Astrocyte (in vitro differentiated cells and primary cell): ENCODE results near the gene JAKMIP1. TPM values are rescaled to one million over a fixed set of nuclear protein-coding genes. Genes with fewer than 3 reads are reported as not detected.

ENCODE experiments used
- DNase-seq: peaks from one replicate; pipeline ENCODE4 v3.0.0-alpha.2; 2010; ENCODE audit warnings: low read depth
- FAIRE-seq: peaks from 2 replicates; lab custom pipeline; 2011; peaks lifted over from hg19 to GRCh38; lab: Jason Lieb, UNC
- H2AFZ ChIP-seq: 2 replicates; pipeline ENCODE4 v1.6.0; 2012; ENCODE audit warnings: low read depth, low read length, inconsistent platforms
- H3K27ac ChIP-seq: 2 replicates; pipeline ENCODE4 v1.5.1; 2011; ENCODE audit warnings: low read depth, low read length, inconsistent platforms
- H3K27me3 ChIP-seq: 2 replicates; pipeline ENCODE4 v1.6.0; 2011; ENCODE audit warnings: low read length, inconsistent platforms; ENCODE audit not compliant: insufficient read depth
- H3K36me3 ChIP-seq: 2 replicates; pipeline ENCODE4 v1.5.1; 2011; ENCODE audit warnings: low read length, inconsistent platforms; ENCODE audit not compliant: insufficient read depth
- H3K4me1 ChIP-seq: 2 replicates; pipeline ENCODE4 v1.5.1; 2011; ENCODE audit warnings: low read length, inconsistent platforms; ENCODE audit not compliant: insufficient read depth
- H3K4me2 ChIP-seq: 2 replicates; pipeline ENCODE4 v1.6.0; 2012; ENCODE audit warnings: low read length, inconsistent platforms
- H3K4me3 ChIP-seq: 2 replicates; pipeline ENCODE4 v1.5.1; 2011; ENCODE audit warnings: low read depth, mild to moderate bottlenecking, low read length, inconsistent platforms; ENCODE audit not compliant: insufficient read depth
- H3K79me2 ChIP-seq: 2 replicates; pipeline ENCODE4 v1.6.0; 2012; ENCODE audit warnings: mild to moderate bottlenecking, low read length, inconsistent platforms; ENCODE audit not compliant: insufficient read depth
- H3K9ac ChIP-seq: 2 replicates; pipeline ENCODE4 v1.6.0; 2012; ENCODE audit warnings: mild to moderate bottlenecking, low read length, inconsistent platforms
- H3K9me3 ChIP-seq: 2 replicates; pipeline ENCODE4 v1.5.1; 2012; ENCODE audit warnings: low read depth, mild to moderate bottlenecking, low read length, inconsistent platforms; ENCODE audit not compliant: insufficient read depth
- H4K20me1 ChIP-seq: 2 replicates; pipeline ENCODE4 v1.6.0; 2012; ENCODE audit warnings: low read length, inconsistent platforms; ENCODE audit not compliant: insufficient read depth
- H3K27ac Mint-ChIP-seq: one replicate; pipeline ENCODE4 v1.8.0; 2021; ENCODE audit warnings: mild to moderate bottlenecking, mixed read lengths; ENCODE audit not compliant: unreplicated experiment
- H3K27me3 Mint-ChIP-seq: one replicate; pipeline ENCODE4 v1.8.0; 2021; ENCODE audit warnings: low read depth, mixed read lengths; ENCODE audit not compliant: unreplicated experiment
- H3K36me3 Mint-ChIP-seq: one replicate; pipeline ENCODE4 v1.8.0; 2021; ENCODE audit warnings: low read depth, mixed read lengths; ENCODE audit not compliant: unreplicated experiment
- H3K4me1 Mint-ChIP-seq: one replicate; pipeline ENCODE4 v1.8.0; 2021; ENCODE audit warnings: low read depth, mixed read lengths; ENCODE audit not compliant: unreplicated experiment
- H3K4me3 Mint-ChIP-seq: one replicate; pipeline ENCODE4 v1.8.0; 2021; ENCODE audit warnings: mild to moderate bottlenecking, moderate library complexity, mixed read lengths; ENCODE audit not compliant: unreplicated experiment
- H3K9me3 Mint-ChIP-seq: one replicate; pipeline ENCODE4 v1.8.0; 2021; ENCODE audit warnings: mild to moderate bottlenecking, mixed read lengths; ENCODE audit not compliant: unreplicated experiment
- CTCF ChIP-seq: IDR thresholded peaks from 2 replicates; pipeline ENCODE4 v1.5.1; 2011; ENCODE audit warnings: low read depth, mild to moderate bottlenecking, inconsistent platforms, low read length, moderate library complexity; ENCODE audit not compliant: insufficient read depth
- EZH2 ChIP-seq: IDR thresholded peaks from 2 replicates; pipeline ENCODE4 v1.6.1; 2012; ENCODE audit warnings: mild to moderate bottlenecking, low read length, inconsistent platforms; ENCODE audit not compliant: insufficient read depth
- total RNA-seq: library from RNA; stranded (reverse); gene quantifications from 2 replicates; pipeline ENCODE4 v1.2.1, GENCODE V29; 2021

The JAKMIP1 gene
- total RNA-seq, 1 donor from 2014 or later: 0.50 TPM

DNA sequence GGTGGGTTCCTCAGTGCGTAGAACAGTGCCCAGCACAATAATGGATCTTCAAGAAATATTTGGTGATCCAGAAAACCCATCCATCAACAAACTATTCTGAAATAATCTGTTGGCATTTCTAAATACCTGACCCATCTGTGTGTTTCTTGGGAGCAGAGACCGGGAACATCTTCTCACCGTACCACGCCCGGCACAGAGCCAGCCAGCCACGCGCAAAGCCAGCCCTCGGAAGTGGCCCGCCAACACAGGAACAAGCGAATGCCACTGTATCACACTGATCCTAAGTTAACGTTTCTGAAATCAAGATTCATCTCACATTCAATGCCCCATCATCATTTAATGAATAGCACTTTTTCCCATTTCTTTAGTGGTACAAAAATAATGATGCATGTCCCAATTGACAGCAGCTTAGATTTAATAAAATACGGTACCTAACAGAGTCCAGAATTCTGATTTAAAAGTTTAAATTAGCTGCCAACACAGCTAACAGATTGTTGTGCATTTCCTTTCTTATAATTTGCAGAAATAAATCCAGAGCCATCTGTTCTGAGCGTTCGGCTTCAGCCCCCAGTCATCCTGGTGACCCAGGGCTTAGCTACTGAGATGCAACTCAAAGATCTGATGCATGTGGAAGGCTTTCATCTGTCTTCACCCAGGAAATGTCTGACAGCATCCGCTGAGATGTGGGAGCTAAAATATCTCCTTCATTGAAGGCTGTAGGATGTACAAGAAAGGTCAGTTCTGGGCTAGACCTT is 44.2 kb downstream of the JAKMIP1 start:
- H4K20me1 ChIP-seq: no peaks in the 10 kb centered on the region
- no peak overlapping the region for H3K4me2 ChIP-seq
- Mint-ChIP-seq H3K27ac (no peak overlapping the region), H3K27me3 (peaks cover 59% of the 10 kb centered on the region), H3K36me3 (no peaks in the 10 kb centered on the region), H3K9me3 (peaks cover 2% of the 10 kb centered on the region), H3K4me1 (no peaks in the 10 kb centered on the region), H3K4me3 (no peak overlapping the region)
- no peak overlapping the region for H3K4me3 ChIP-seq
- H3K9me3 ChIP-seq: no peaks in the 10 kb centered on the region
- H2AFZ ChIP-seq: no peak overlapping the region
- H3K27me3 ChIP-seq: peaks cover 3% of the 10 kb centered on the region
- H3K27ac ChIP-seq: no peak overlapping the region
- H3K36me3 ChIP-seq: no peaks in the 10 kb centered on the region
- no peaks in the 10 kb centered on the region for H3K79me2 ChIP-seq
- FAIRE-seq: no peak
- TF ChIP-seq CTCF (no peak), EZH2 (no peak)
- H3K9ac ChIP-seq: no peak overlapping the region
- no peaks in the 10 kb centered on the region for H3K4me1 ChIP-seq
- no peak for DNase-seq

DNA sequence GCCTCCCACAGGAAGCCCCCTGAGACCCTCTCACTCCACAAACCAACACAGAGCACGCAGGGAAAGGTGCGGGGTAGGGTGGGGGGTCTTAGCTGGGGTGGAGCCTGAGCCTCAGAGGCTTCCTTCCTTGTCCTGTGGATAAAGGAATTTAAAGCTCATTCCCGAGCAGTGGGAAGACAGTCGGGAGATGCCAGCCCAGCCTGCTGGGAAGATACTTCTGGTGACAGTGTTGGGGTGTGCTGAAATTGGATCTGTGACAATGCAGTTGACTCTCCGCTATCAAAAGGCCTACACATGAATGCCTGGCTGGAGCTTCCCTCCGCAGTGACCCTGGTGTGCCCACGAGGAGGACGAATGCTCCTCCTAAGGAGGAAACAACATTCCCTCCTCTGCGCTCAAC is 45.5 kb downstream of the JAKMIP1 start:
- H3K4me3 ChIP-seq: no peak overlapping the region
- H3K27me3 Mint-ChIP-seq: peaks cover 54% of the 10 kb centered on the region
- H3K79me2 ChIP-seq: no peaks in the 10 kb centered on the region
- peaks cover 3% of the 10 kb centered on the region for H3K27me3 ChIP-seq
- no peak overlapping the region for H3K27ac ChIP-seq
- no peak overlapping the region for H3K4me2 ChIP-seq
- no peaks in the 10 kb centered on the region for H3K4me1 ChIP-seq
- H4K20me1 ChIP-seq: no peaks in the 10 kb centered on the region
- no peaks in the 10 kb centered on the region for H3K36me3 ChIP-seq
- no peak overlapping the region for H3K27ac Mint-ChIP-seq
- DNase-seq (no peak), FAIRE-seq (no peak)
- no peaks in the 10 kb centered on the region for H3K9me3 ChIP-seq
- H3K36me3 Mint-ChIP-seq: peaks cover 2% of the 10 kb centered on the region
- no peak overlapping the region for H3K4me3 Mint-ChIP-seq
- H3K9me3 Mint-ChIP-seq: peaks cover 2% of the 10 kb centered on the region
- no peaks in the 10 kb centered on the region for H3K4me1 Mint-ChIP-seq
- H3K9ac ChIP-seq: no peak overlapping the region
- H2AFZ ChIP-seq: no peak overlapping the region
- TF ChIP-seq EZH2 (no peak), CTCF (no peak)

DNA sequence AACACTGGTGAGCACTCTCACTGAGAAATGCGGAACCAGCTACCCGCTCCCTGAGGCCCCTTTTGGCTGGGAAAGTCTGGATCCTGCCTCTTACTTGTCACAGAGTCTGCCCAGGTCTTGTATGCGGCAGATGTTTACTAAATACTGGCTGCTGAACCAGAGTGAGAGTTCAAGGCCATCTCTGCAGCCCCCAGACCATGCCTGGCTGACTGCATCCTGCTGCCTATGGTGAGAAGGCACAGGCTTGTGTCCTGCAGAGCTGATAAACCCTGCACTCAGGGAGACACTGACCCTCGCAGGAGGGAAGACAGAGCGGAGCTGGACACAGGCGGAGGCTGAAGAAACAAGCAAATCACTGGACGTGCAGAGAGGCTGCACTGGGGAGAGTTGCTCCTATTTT is 46.5 kb downstream of the JAKMIP1 start:
- Histone ChIP-seq H3K27ac (no peak overlapping the region), H3K9me3 (no peaks in the 10 kb centered on the region)
- FAIRE-seq: no peak

More for the DNA sequence above, 46.5 kb downstream of the JAKMIP1 start:
- no peak overlapping the region for H3K4me3 Mint-ChIP-seq
- Histone ChIP-seq H3K9ac (no peak overlapping the region), H3K4me1 (no peaks in the 10 kb centered on the region), H3K4me3 (no peak overlapping the region), H3K36me3 (no peaks in the 10 kb centered on the region), H3K4me2 (no peak overlapping the region), H4K20me1 (no peaks in the 10 kb centered on the region), H3K79me2 (no peaks in the 10 kb centered on the region), H2AFZ (no peak overlapping the region), H3K27me3 (no peaks in the 10 kb centered on the region)
- DNase-seq: no peak
- H3K36me3 Mint-ChIP-seq: peaks cover 2% of the 10 kb centered on the region
- TF ChIP-seq CTCF: no peak
- TF ChIP-seq EZH2: no peak
- no peak overlapping the region for H3K27ac Mint-ChIP-seq
- H3K9me3 Mint-ChIP-seq: peaks cover 2% of the 10 kb centered on the region
- no peaks in the 10 kb centered on the region for H3K4me1 Mint-ChIP-seq
- peaks cover 52% of the 10 kb centered on the region for H3K27me3 Mint-ChIP-seq
